ENCODE measurements around the gene SLX9.

SLX9 gene

DNA sequence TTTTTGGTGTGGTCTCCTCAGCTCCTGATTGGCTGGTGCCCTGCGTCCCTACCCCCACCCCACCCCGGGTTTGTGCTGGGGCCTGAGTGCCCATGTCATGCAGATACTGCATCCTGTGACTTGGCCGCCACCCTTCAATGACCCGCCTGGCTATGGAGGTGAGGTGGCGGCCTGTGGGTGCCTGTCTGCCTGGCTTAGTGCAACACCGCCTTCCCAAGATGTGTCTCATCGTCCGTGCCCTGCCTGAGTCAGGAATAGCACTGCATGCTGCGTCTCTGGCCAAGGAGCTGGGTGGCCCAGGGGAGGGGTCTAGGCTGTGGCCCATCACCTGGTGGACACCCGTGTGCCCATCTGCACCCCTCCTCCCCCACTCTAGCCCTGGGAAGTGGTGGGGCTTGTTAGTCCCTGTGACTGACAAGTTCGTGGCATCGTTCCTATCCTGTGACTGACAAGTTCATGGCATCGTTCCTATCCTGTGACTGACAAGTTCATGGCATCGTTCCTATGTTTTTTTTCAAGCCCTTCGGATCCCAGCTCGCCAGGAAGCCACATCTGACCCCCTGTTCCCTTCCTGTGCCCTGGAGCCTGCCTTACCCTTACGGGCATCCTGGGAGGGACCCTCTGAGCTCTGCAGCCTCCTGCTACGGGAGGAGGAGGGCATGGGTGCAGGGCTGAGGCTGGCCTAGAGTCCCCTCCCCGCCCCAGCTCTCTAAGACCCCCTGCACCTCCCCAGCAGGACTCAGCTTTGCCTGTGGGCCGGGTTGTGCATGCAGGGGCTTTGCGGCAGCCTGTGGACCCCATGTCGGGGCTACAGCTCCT lies 7.5 kb downstream of the SLX9 start:
- DNase-seq (ENCODE audit: low read depth in 2 of 2), result no peak

DNA sequence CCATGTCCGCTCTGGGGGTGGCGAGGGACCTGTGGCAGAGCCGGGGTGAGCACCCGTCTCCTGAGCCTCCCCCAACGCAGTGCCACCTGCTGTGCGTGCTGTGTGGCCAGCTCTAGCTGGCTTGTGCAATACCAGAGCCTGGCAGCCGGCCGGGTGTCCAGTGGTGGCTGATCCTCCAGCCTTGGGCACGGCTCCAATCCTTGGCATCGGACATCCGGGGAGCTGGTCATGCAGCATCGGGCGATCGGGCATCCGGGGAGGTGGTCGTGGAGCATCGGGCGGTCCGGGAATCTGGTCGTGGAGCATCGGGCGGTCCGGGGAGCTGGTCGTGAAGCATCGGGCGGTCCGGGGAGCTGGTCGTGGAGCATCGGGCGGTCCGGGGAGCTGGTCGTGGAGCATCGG lies 8.1 kb downstream of the SLX9 start:
- no peak for DNase-seq (ENCODE audit: low read depth in 2 of 2)

DNA sequence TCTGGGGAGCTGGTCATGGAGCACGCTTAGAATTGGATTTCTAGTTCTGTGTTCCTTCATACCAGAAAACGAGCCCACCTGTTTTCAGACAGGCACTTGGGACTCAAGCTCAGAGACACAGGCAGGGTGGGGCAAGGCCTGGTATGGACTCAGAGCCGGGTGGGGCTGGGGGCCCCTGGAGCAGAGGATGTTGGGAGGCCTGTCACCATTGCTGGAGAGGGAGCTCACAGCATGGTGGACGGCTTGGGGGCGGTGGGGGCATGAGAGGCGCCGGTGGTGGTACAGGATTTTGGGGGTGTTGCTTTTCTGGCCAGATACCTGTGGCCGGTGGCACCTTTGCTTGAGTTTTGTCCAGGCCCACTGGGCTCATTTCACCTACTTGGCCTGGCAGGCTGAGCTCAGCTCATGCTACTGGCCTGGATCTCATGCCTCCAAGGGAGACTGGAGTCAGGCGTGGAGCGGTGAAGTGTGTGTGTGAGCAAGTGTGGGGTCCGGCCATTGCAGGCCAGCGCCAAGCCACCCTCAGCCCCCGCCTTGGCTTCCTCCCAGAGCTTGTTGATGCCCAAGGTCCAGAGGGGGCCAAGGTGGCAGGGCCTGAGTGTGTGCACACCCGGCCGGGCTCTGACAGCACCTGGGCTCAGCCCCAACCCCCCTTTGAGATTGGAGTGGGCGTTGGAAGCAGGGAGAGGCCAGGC lies 8.7 kb downstream of the SLX9 start:
- no peak for DNase-seq (ENCODE audit: low read depth in 2 of 2)

DNA sequence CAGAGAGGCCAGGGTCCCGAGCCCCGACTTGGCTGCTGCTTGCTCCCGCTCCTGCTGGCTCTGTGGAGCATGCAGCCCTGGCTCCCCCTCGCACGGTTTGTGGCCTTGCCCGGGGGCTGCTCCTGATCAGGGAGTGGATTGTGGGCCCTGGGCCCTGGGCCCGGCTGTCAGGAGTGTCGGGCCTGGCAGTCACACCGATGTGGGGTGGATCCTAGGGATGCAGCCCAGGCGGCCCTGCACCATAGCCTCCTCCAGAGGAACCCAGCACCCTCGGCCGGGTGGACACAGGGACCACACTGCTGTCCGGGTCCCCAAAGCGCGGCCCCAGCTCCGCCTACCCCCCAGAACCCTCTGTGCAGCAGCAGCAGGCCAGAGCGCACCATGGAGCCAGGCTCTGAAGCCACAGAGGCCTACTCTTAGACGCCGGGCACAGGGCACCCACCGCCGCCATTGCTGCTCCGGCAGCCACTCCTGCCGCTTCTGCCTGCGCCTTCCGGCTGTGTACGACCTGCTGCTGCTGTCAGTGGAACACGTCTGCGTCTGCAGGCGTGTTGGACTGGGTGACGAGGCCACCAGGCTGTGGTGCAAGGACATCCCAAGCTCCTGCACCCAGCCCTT lies 9.4 kb downstream of the SLX9 start:
- no peak for DNase-seq (ENCODE audit: low read depth in 2 of 2)

DNA sequence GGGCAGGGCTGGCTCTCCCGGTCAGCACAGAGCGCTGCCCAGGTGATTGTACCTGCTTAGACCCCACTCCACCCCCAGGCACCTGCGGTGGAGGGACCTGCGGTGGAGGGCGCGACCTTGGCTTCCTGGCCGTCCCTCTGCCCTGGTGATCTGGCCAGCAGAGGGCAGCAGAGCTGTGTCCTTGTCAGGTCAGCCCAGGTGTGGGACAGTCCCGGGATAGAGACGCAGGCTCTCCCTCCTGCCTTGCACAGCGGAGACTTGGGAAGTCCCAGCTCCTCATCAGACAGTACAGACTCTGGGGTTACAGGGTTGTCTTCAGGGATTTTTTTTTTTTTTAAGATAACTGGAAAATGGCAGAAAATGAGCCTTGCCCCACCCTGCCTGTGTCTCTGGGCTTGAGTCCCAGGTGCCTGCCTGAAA lies 10.0 kb downstream of the SLX9 start:
- no peak for DNase-seq (ENCODE audit: low read depth in 2 of 2)

DNA sequence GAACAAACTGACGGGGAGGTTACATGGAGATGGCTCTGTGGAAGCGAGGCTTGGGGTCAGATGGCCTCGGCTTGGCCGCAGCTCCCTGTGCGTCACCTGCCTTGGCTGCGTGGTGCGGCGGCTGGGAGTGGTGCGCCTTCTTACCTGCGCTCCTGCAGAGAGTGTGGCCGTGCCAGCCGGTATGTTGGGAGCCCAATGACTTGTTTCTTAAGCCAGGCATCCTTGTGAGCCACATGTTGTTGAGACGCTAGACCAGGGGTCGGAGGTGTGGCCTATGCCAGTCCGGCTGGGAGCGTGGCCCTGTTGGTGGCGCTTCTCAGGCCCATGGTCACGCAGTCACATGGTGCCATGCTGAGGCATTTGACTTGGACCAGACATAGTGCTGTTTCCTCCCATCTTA lies 10.5 kb downstream of the SLX9 start:
- DNase-seq (ENCODE audit: low read depth in 2 of 2), result no peak

DNA sequence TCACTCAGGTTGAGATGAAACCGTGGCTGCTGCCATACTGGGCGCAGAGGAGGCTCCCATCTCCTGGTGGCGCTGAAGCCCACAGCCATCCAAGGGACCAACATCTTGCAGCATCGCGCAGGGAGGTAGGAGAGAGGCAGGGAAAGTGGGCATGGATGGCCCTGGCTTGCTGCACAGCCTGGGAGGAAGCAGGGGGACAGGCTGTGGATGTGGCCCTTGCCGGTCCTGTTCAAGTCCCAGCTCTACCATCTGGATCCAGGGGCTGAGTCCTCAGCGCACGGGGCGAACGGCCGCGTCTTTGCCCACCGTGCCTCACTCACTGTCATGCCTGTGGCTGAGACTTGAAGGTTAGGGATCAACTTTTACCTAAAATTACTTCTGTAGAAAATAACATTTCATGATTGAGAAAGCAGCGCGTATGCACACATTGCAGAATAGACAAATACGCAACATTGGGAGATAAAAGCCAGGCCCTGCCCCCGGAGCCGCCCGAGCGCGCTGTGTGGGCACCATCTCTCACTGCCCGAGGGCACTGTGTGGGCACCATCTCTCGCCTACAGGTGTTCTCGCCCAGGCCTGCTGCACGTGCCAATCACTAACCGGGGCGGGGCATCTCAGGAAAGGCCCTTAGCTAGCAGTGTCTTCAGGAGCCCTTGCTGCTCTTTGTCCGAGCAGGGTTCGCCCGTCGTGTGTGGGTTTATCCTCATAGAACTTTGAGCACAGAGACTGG lies 11.5 kb downstream of the SLX9 start:
- DNase-seq (ENCODE audit: low read depth in 2 of 2), result no peak

DNA sequence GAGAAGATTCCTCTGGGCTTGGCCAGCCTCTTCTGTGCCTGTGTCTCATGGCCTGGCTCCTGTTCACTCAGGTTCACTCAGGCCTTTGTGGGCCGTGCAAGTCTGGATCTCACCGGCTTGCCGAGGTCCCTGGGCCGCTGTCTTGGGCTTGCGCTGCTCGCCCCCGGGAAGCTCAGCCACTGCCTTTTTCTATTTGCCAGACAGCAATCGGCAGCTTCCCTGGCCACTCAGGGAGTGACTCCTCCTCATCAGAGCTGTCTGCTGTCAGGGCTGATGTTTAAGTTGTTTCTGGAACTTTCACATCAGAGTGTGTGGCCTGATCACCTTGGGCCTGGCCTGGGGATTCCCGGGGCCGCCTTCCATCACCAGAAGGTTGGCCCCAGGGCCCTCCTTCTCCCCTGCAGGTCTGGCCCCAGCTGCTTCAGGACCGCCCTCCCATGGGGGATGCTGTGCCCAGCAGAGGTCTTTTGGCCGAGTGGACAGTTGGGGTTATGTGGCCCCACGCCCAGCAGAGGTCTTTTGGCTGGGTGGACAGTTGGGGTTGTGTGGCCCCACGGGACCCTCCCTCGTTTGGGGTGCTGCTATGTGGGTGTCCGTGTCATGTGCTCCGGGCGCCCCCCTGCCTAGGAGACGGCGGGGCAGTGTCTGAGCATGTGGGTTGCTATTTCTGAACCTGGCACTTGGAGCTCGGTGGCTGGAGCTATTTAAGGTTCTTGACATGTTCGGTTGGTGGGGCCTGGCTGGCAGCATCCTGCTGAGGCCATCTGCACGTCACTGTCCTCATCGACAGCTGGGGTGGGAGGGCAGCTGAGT lies 12.5 kb downstream of the SLX9 start:
- no peak for DNase-seq (ENCODE audit: low read depth in 2 of 2)

DNA sequence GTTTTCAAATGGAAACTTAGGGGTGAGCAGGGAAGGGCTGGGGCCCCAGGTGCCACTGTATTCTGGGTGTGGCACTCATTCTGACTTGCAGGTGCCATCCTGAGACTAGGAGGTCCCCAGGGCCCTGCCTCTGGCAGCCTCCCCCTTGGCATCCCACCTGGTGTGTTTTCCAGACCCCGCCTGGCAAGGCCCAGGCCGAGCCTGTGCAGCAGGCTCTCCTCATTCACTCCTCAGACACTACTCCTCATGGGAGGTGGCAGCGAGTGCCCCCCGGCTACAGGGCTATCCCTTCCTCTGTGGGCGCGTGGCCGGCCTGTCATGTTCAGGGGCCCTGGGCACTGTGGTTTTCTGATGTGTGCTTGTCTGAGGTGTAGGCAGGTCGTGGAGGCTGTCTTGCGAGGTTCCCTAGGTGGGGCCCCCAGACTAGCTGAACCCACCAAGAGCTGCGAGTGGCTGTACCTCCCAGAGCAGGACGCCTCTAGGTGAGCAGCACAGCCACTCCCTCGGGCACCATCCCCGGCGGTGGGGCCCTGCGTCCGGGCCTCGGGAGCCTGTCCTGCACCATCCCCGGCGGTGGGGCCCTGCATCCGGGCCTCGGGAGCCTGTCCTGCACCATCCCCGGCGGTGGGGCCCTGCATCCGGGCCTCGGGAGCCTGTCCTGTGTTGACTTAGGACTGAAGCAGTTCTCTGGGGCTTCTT lies 13.2 kb downstream of the SLX9 start:
- DNase-seq (ENCODE audit: low read depth in 2 of 2), result no peak

DNA sequence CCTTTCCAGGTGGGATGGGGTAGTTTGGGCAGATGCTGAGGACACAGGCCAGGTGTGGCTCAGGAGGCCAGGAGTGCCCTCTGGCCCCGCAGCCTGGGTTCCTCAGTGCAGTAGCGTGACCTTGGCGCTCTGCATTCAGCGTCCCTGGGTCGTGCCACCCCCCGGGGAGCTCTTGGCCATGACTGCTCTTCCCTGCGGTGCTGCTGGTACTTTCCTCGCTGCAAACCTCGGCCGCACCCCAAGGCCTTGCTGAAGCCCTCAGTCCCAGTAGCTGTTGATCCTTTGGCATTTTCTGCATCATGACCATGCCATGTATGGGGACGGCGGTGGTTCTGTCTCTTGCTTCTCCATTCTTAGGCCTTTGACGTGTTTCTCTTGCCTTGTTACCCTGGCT lies 13.8 kb downstream of the SLX9 start:
- no peak for DNase-seq (ENCODE audit: low read depth in 2 of 2)

DNA sequence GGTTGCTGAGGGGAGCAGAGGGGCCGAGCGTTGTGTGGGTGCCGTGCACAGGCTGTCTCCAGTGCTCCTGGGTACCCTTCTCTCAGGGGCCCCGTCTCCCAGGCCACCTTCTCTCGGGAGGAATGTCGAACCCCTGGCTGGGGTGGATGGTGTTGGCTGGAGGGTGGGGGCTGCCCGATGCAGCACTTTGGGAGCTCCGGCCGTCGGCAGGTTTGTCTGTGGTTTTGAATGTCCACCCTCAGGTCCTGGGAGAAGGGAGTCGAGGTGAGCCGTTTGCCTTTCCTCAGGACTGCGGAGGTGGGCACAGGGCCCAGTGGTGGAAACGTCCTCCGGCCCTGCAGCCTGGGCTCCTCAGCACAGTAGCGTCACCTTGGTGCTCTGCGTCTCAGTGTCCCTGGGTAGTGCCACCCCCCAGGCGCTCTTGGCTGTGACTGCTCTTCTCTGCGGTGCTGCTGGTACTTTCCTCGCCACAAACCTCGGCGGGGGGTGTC lies 14.5 kb downstream of the SLX9 start:
- DNase-seq (ENCODE audit: low read depth in 2 of 2), result no peak

DNA sequence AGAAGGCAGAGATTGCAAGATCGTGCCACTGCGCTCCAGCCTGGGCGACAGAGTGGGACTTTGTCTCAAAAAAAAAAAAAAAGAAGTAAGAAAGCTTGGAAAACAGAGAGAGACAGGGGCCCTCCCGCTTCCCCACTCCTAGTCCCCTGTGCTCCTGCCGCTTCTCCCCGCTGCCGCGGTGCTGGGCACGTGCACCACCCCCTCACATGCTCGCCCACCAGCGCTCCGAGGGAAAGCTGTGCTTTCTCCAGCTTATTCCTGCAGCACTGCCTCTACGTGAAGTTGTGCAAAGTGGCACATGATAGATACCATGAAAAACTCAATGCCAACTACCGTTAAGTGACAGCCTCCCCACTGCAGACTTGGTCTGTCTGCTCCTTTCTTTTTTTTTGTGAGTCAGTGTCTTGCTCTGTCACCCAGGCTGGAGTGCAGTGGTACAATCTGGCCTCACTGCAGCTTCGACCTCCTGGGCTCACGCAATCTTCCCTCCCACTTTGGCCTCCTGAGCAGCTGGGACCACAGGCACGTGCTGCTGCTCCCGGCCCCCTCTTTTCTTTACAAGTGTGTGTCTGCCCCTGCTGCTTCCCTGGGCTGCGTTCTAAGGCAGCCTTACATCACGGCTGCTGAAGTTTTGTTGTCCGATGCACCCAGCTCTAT lies 15.4 kb downstream of the SLX9 start:
- DNase-seq (ENCODE audit: low read depth in 2 of 2), result no peak

DNA sequence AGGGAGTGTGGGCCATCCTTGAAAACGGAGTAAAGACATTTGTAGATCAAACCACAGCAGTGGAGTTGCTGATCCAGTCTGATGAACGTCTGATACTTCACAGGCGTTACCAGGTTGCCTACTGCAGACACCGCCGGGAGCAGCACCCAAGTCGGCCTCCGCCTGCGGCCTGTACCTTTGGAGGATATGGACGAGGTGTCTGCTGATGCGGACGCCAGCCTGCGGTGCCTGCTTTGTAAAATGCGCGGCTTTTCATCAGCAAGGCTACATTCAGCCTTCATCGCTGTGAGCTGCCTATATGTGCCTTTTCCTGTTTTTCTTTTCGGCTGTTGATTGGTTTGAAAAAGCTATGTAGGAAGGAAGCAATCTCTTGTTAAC lies 16.0 kb downstream of the SLX9 start:
- no peak for DNase-seq (ENCODE audit: low read depth in 2 of 2)

DNA sequence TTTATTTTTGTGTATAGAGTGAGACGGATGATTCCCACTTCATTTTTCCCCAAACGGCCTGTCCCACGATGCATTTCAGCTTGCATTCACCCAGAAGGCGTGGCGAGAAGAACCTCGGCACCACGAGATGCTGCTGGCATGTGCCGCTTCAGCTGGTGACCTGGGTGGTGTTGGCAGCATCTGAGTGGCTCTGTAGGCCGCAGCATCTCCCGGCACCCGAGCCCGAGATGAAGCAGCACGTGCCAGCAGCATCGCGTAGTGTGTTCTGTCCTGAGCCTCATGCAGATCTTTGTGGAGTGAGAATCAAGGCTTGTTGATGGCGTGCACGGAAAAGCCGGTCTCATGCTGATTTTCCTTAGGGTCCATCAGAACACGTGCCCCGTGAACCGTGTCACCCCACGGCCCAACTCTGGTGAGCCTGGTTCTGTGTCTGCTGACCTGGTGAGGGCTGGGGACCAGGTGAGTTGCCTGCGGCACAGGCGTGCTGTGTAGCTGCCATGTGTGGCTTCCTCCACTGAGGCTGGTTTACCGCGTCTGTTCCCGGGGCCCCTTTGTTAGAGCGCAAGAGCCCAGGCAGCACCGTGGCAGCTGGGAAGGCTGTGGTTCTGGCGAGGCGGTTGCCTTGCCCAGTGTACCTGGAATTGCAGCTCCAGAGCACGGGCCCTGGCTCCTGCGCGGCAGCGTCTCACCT lies 16.7 kb downstream of the SLX9 start:
- no peak for DNase-seq (ENCODE audit: low read depth in 2 of 2)

DNA sequence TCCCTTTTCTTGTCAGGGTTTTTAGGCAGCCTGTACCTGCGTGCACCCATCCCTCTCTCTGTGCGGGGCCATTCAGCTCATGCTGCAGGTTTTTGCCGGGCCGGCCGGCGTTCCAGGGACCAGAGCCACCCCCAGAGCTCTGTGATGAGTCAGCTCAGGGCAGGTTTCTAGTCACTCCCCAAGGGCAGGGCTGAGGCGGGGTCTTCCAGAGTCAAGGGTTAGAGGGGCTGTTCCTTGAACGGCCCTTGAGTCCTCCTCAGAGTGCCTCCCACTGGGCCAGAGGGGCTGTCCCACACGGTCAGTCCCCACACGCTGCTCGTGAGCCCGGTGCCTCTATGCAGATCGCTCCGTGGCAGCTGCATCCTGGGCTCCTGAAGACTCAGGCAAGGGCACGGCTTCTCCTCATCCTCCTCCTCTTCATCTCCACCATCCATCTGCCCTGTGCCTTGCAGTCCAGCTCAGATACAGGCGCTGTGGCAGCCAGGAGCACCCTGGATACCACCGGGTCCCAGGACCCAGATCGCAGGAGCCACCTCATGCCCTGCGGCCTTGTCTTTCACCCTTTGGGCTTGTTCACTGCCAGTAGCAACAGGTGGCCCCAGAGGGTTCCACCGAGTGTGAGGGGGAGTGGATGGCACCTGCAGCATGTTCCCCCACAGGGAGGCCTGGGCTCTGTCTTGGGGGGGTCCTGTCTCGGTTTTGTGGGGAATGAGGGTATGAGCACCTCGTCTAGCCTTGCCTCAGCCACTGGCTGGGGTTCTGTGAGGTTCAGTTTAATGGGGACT lies 17.4 kb downstream of the SLX9 start:
- DNase-seq (ENCODE audit: low read depth in 2 of 2), result no peak

DNA sequence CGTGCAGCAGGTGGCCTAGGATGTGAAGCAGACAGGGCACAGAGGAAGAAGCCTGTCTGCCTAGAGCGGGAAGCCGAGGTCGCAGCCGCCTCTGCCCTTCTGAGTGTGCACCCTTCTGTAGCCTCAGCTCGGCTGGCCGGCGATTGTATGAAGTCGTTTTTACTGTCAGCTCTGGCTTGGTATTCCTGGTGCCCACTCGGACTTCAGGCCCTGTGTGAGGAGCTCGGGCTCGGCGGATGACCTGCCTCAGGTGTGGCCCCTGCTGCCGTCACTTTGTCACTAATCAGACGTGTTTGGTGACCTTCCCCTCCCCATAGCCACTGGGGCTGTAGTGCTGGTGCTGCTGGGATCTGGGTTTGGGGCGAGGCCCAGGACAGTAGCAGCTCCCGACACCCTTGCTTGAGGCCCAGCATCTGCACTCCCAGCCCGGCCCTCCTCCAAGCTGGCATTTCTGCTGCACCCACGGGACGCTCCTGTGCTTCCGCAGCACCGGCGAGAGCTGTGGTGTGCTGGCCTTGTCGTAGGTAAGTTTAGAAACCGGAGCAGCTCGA lies 18.1 kb downstream of the SLX9 start:
- no peak for DNase-seq (ENCODE audit: low read depth in 2 of 2)

DNA sequence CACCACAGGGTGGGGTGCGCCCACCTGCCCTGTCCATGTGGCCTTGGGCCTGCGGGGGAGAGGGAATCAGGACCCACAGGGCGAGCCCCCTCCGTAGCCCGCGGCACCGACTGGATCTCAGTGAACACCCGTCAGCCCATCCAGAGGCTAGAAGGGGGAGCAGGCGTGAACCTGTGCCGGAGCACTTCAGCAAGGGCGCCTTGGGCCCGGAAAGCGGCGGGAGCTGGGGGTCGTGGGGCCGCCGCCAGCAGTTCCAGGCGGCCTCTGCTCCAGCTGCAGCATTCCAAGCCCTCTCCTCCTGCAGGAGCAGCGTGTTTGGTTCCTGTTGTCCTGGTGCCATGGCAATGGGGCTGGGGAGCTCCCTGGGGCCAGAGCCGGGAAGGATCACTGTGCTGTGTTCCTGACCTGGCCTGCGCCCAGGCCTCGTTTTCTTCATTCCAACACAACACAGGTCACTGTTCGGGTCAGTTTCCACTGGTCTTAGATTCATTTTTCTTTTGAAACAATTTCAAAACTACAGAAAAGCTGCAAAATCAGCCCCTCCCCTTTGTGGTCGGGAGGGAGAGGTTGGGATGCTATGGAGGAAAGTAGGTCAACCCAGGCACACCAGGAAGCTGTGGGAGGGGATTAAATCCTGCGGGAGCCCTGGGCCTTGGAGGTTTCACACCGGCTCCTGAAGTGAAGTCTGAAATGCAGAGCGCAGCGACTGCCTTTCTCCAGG lies 18.8 kb downstream of the SLX9 start:
- DNase-seq (ENCODE audit: low read depth in 2 of 2), result no peak

Measured in fibroblast of skin of left biceps (primary cell).